Testis (tissue), 3 donors: ENCODE results near the gene UTP11. TPM values are rescaled to one million over a fixed set of nuclear protein-coding genes. Genes with fewer than 3 reads are reported as not detected.
A peak's percentile ranks its signal among the peaks of the same experiment; 100 is the strongest.

Experiments
- DNase-seq: peaks from one replicate; pipeline ENCODE4 v3.0.0-alpha.2; 2019
- H3K27ac ChIP-seq, 2 donors: fragments of 200-600 bp; sonication (generic); one replicate each; pipeline ENCODE4 v1.5.1; 2019
- H3K27me3 ChIP-seq: fragments of 200-600 bp; sonication (generic); one replicate; pipeline ENCODE4 v1.5.1; 2019
- H3K36me3 ChIP-seq: fragments of 200-600 bp; sonication (generic); one replicate; pipeline ENCODE4 v1.5.1; 2017; ENCODE audit warnings: low read depth; ENCODE audit errors: missing control alignments
- H3K4me1 ChIP-seq: fragments of 200-600 bp; sonication (generic); one replicate; pipeline ENCODE4 v1.5.1; 2019
- H3K4me3 ChIP-seq, 2 donors: fragments of 200-600 bp; sonication (generic); one replicate each; pipeline ENCODE4 v1.5.1; 2017 to 2019
- H3K9me3 ChIP-seq: fragments of 200-600 bp; sonication (generic); one replicate; pipeline ENCODE4 v1.5.1; 2017
- CTCF ChIP-seq, 3 experiments: fragments of 450-650 bp in 2 of 3; fragments of 200-600 bp in 1 of 3; sonication (generic) in 1 of 3; IDR thresholded peaks; one replicate each; pipeline ENCODE4 v1.5.1; 2016 to 2019; ENCODE audit warnings: antibody characterized with exemption in 3 of 3, mild to moderate bottlenecking in 2 of 3, moderate library complexity in 1 of 3
- POLR2A ChIP-seq: fragments of 450-650 bp; IDR thresholded peaks from one replicate; pipeline ENCODE4 v1.6.1; 2017; ENCODE audit warnings: antibody characterized with exemption, mild to moderate bottlenecking, moderate library complexity
- WGBS, 2 donors: methylation state at CpG; one replicate each; pipeline ENCODE4 v1.1.5; 2018; 5-methylcytosine and 5-hydroxymethylcytosine counted together
- intact Hi-C: fragments of 100-400 bp; cut with DNase I; formaldehyde crosslinking; loops from one replicate; pipeline ENCODE4 v1.15.1; 2023; ENCODE audit warnings: low total_unique reads
- polyA plus RNA-seq: library from polyadenylated mRNA; stranded (reverse); fragments of 350-450 nt; fragmentation: Illumina TruSeq; extraction: RNeasy Lipid Tissue Mini Kit (QIAGEN cat#74804); gene quantifications from one replicate; pipeline ENCODE4 v1.2.3, GENCODE V29; 2014; ENCODE audit warnings: low read depth, low replicate concordance; ENCODE audit not compliant: insufficient read depth
- total RNA-seq, 2 donors: library from RNA; depleted of rRNA; stranded (reverse); fragments of >200 nt; gene quantifications; one replicate each; pipeline ENCODE4 v1.2.3, GENCODE V29; 2016

Gene UTP11
- total and polyA plus RNA-seq, 3 donors from 2014 or later: 35.6 to 43.3 (median 42.4) TPM

- H3K4me1 ChIP-seq: peaks cover 25% of the 10 kb centered on the region
- no peak for TF ChIP-seq CTCF (IDR thresholded peaks at IDR 0.05)
- TF ChIP-seq POLR2A: no peak
Measured at GRCh38 chr1:37994886-37995566, 17.5 kb upstream of the UTP11 start.

GRCh38 chr1:37995751-37996345 lies 16.7 kb upstream of the UTP11 start:
- intact Hi-C loops: no loop called here
- peak; percentile 74 for DNase-seq
- WGBS, 2 donors: 3 to 9% methylated on average over 5 to 46 of the region's 46 CpGs
- no peaks in the 10 kb centered on the region for H3K9me3 ChIP-seq
- TF ChIP-seq POLR2A (no peak), CTCF (IDR thresholded peaks at IDR 0.05) (no peak)
- peaks cover 34% of the 10 kb centered on the region for H3K4me1 ChIP-seq
- no peaks in the 10 kb centered on the region for H3K27me3 ChIP-seq
- peak overlapping the region; percentile 75 to 83 for H3K27ac ChIP-seq
- peak overlapping the region; percentile 42 to 57 for H3K4me3 ChIP-seq
- no peaks in the 10 kb centered on the region for H3K36me3 ChIP-seq

More at GRCh38 chr1:37994886-37995566, 17.5 kb upstream of the UTP11 start:
- peak overlapping the region in 1 of 2 donors; percentile 42 for H3K4me3 ChIP-seq
- WGBS, 2 donors: 43 to 59% methylated on average over 11 of the region's 11 CpGs
- H3K27me3 ChIP-seq: no peaks in the 10 kb centered on the region
- no peaks in the 10 kb centered on the region for H3K9me3 ChIP-seq
- peak overlapping the region; percentile 75 to 83 for H3K27ac ChIP-seq
- DNase-seq: no peak
- H3K36me3 ChIP-seq: no peaks in the 10 kb centered on the region
- intact Hi-C loops: no loop called here

GRCh38 chr1:37997256-37998088 lies 15.1 kb upstream of the UTP11 start:
- whole genome bisulfite sequencing, 2 donors: 91 to 93% methylated on average over 19 to 25 of the region's 25 CpGs
- no peaks in the 10 kb centered on the region for H3K27me3 ChIP-seq
- H3K4me1 ChIP-seq: peaks cover 41% of the 10 kb centered on the region
- no peaks in the 10 kb centered on the region for H3K36me3 ChIP-seq
- DNase-seq: no peak
- intact Hi-C loops: no loop called here
- no peak overlapping the region for H3K4me3 ChIP-seq
- H3K27ac ChIP-seq: peak overlapping the region; percentile 37 to 83
- no peaks in the 10 kb centered on the region for H3K9me3 ChIP-seq
- TF ChIP-seq POLR2A: no peak
- TF ChIP-seq CTCF (IDR thresholded peaks at IDR 0.05): no peak

GRCh38 chr1:37998089-37998808 lies 14.3 kb upstream of the UTP11 start:
- DNase-seq: no peak
- no peaks in the 10 kb centered on the region for H3K36me3 ChIP-seq
- H3K27me3 ChIP-seq: no peaks in the 10 kb centered on the region
- H3K9me3 ChIP-seq: no peaks in the 10 kb centered on the region
- WGBS, 2 donors: 86 to 92% methylated on average over 9 of the region's 9 CpGs
- H3K4me1 ChIP-seq: peaks cover 41% of the 10 kb centered on the region
- intact Hi-C loops: no loop called here
- TF ChIP-seq POLR2A (no peak), CTCF (IDR thresholded peaks at IDR 0.05) (no peak)
- H3K27ac ChIP-seq: no peak overlapping the region
- H3K4me3 ChIP-seq: no peak overlapping the region
